IMR-90 (cell line): ENCODE data around the gene MMP12. TPM values are rescaled to one million over a fixed set of nuclear protein-coding genes. Genes with fewer than 3 reads are reported as not detected.

ENCODE experiments used
- ATAC-seq: fragments of 200-7000 bp; cut with Tn5 transposase; 2 replicates; pipeline ENCODE4 v1.9.1; 2020; ENCODE audit warnings: low read depth, mild to moderate bottlenecking, moderate library complexity
- BruUV-seq: library from RNA; stranded (reverse); fragments of 400-500 nt; replicated peaks from 2 replicates; lab custom pipeline; 2021; lab: Mats Ljungman, UMichigan
- CTCF ChIA-PET: fragments of 300-600 bp; formaldehyde crosslinking; extraction: SDS; loops from one replicate; lab custom pipeline; 2021; ENCODE audit warnings: antibody characterized with exemption; lab: Yijun Ruan, JAX
- POLR2A ChIA-PET: fragments of 300-600 bp; sonication (Branson Sonifier 250); formaldehyde crosslinking; loops from one replicate; lab custom pipeline; 2022; ENCODE audit warnings: antibody characterized with exemption; ENCODE audit not compliant: unreplicated experiment; lab: Charles Lee
- DNase-seq: peaks from one replicate; pipeline ENCODE4 v3.0.0; 2013
- H2AFZ ChIP-seq: replicated peaks from 2 replicates; pipeline ENCODE3; 2013; ENCODE audit warnings: low read length, mild to moderate bottlenecking; ENCODE audit not compliant: poor library complexity
- H2AK5ac ChIP-seq: 2 replicates; pipeline ENCODE4 v1.6.1; 2013; ENCODE audit warnings: low read depth, low read length, inconsistent platforms
- H2AK9ac ChIP-seq: replicated peaks from 2 replicates; pipeline ENCODE3; 2013; ENCODE audit warnings: mild to moderate bottlenecking, low read depth, low read length, moderate library complexity; ENCODE audit not compliant: poor library complexity
- H2BK120ac ChIP-seq: 2 replicates; pipeline ENCODE4 v1.6.1; 2013; ENCODE audit warnings: low read depth, low read length, inconsistent platforms
- H2BK15ac ChIP-seq: 3 replicates; pipeline ENCODE4 v1.6.1; 2013; ENCODE audit warnings: low read depth, low read length, inconsistent platforms
- H2BK20ac ChIP-seq: 2 replicates; pipeline ENCODE4 v1.6.1; 2013; ENCODE audit warnings: low read depth, mild to moderate bottlenecking, inconsistent platforms, low read length, moderate library complexity
- H2BK5ac ChIP-seq: 2 replicates; pipeline ENCODE4 v1.6.1; 2013; ENCODE audit warnings: mild to moderate bottlenecking, low read depth, low read length, inconsistent platforms; ENCODE audit not compliant: poor library complexity, severe bottlenecking
- H3K14ac ChIP-seq: replicated peaks from 2 replicates; pipeline ENCODE4 v1.6.1; 2013; ENCODE audit warnings: low read depth, low read length, inconsistent platforms
- H3K18ac ChIP-seq: 2 replicates; pipeline ENCODE4 v1.6.1; 2013; ENCODE audit warnings: low read depth, low read length, control low read depth
- H3K23ac ChIP-seq: 2 replicates; pipeline ENCODE4 v1.6.1; 2013; ENCODE audit warnings: low read depth, low read length, inconsistent platforms
- H3K27ac ChIP-seq: 2 replicates; pipeline ENCODE4 v1.5.1; 2013; ENCODE audit warnings: mild to moderate bottlenecking, control low read depth, low read length; ENCODE audit not compliant: insufficient read depth
- H3K27me3 ChIP-seq: 2 replicates; pipeline ENCODE4 v1.6.1; 2013; ENCODE audit warnings: low read length; ENCODE audit not compliant: control insufficient read depth, insufficient read depth
- H3K36me3 ChIP-seq: 2 replicates; pipeline ENCODE4 v1.6.1; 2013; ENCODE audit warnings: low read length, mixed read lengths; ENCODE audit not compliant: control insufficient read depth, insufficient read depth
- H3K4ac ChIP-seq: 2 replicates; pipeline ENCODE4 v1.6.1; 2013; ENCODE audit warnings: low read depth, low read length, inconsistent platforms
- H3K4me1 ChIP-seq: 2 replicates; pipeline ENCODE4 v1.6.1; 2013; ENCODE audit warnings: low read length, mixed read lengths; ENCODE audit not compliant: control insufficient read depth, insufficient read depth
- H3K4me2 ChIP-seq: 2 replicates; pipeline ENCODE4 v1.6.1; 2013; ENCODE audit warnings: low read depth, mild to moderate bottlenecking, control low read depth, low read length, moderate library complexity
- H3K4me3 ChIP-seq: 2 replicates; pipeline ENCODE4 v1.5.1; 2013; ENCODE audit warnings: low read depth, mild to moderate bottlenecking, control low read depth, low read length, moderate library complexity; ENCODE audit not compliant: insufficient read depth
- H3K56ac ChIP-seq: 2 replicates; pipeline ENCODE4 v1.6.1; 2013; ENCODE audit warnings: low read length, inconsistent platforms; ENCODE audit not compliant: insufficient read depth; ENCODE audit errors: extremely low read depth
- H3K79me1 ChIP-seq, 2 experiments: 2 replicates each; pipeline ENCODE4 v1.6.1; 2013; ENCODE audit warnings: low read length in 2 of 2, inconsistent platforms in 1 of 2, low read depth in 1 of 2
- H3K9ac ChIP-seq: 2 replicates; pipeline ENCODE4 v1.6.1; 2013; ENCODE audit warnings: low read depth, low read length, control low read depth
- H3K9me1 ChIP-seq: 2 replicates; pipeline ENCODE4 v1.6.1; 2013; ENCODE audit warnings: low read length, inconsistent platforms; ENCODE audit not compliant: insufficient read depth
- H3K9me3 ChIP-seq: 2 replicates; pipeline ENCODE4 v1.6.1; 2013; ENCODE audit warnings: low read length; ENCODE audit not compliant: control insufficient read depth, insufficient read depth
- H4K20me1 ChIP-seq: 2 replicates; pipeline ENCODE4 v1.6.1; 2013; ENCODE audit warnings: low read length, inconsistent platforms; ENCODE audit not compliant: insufficient read depth
- H4K5ac ChIP-seq: 2 replicates; pipeline ENCODE4 v1.6.1; 2013; ENCODE audit warnings: mild to moderate bottlenecking, low read depth, low read length, control low read depth
- H4K8ac ChIP-seq, 2 experiments: 2 replicates each; pipeline ENCODE4 v1.6.1; 2013; ENCODE audit warnings: low read depth in 2 of 2, low read length in 2 of 2, control low read depth in 1 of 2, inconsistent platforms in 1 of 2
- H4K91ac ChIP-seq: 2 replicates; pipeline ENCODE4 v1.6.1; 2013; ENCODE audit warnings: low read depth, low read length, inconsistent platforms; ENCODE audit not compliant: insufficient read depth
- BHLHE40 ChIP-seq: fragments of 150-350 bp; IDR thresholded peaks from 2 replicates; pipeline ENCODE4 v1.6.1; 2016; ENCODE audit warnings: mild to moderate bottlenecking, low read depth, low read length
- CEBPB ChIP-seq: IDR thresholded peaks from 2 replicates; pipeline ENCODE4 v1.6.1; 2012; ENCODE audit warnings: low read depth, low read length, improper control_type of control experiment
- CHD1 ChIP-seq: IDR thresholded peaks from 2 replicates; pipeline ENCODE4 v1.6.1; 2012; ENCODE audit warnings: low read depth, low read length, improper control_type of control experiment
- FOS ChIP-seq: fragments of 150-350 bp; IDR thresholded peaks from 2 replicates; pipeline ENCODE4 v1.6.1; 2016; ENCODE audit warnings: low read depth, low read length
- MAFK ChIP-seq: IDR thresholded peaks from 2 replicates; pipeline ENCODE4 v1.6.1; 2012; ENCODE audit warnings: low read depth, low read length, improper control_type of control experiment
- MAZ ChIP-seq: IDR thresholded peaks from 2 replicates; pipeline ENCODE4 v1.6.1; 2012; ENCODE audit warnings: low read depth, mild to moderate bottlenecking, low read length, improper control_type of control experiment, moderate library complexity, borderline replicate concordance
- POLR2A ChIP-seq: IDR thresholded peaks from 2 replicates; pipeline ENCODE4 v1.6.1; 2012; ENCODE audit warnings: mild to moderate bottlenecking, low read depth, low read length
- RAD21 ChIP-seq: IDR thresholded peaks from 2 replicates; pipeline ENCODE4 v1.6.1; 2012; ENCODE audit warnings: low read length, improper control_type of control experiment
- RCOR1 ChIP-seq: IDR thresholded peaks from 2 replicates; pipeline ENCODE4 v1.6.1; 2012; ENCODE audit warnings: mild to moderate bottlenecking, low read length, improper control_type of control experiment; ENCODE audit not compliant: insufficient replicate concordance
- WGBS, 2 experiments: methylation state at CpG; one replicate each; pipeline versions ENCODE4 v1.1.5 to v1.1.7; 2013; ENCODE audit warnings: missing lambda C conversion rate in 2 of 2; ENCODE audit not compliant: insufficient read length in 1 of 2; ENCODE audit errors: extremely low coverage in 2 of 2; 5-methylcytosine and 5-hydroxymethylcytosine counted together
- dilution Hi-C: fragments of 300-500 bp; cut with HindIII; formaldehyde crosslinking; loops from one replicate; pipeline ENCODE4 v1.14.3; 2018; ENCODE audit warnings: low sequenced_read_pairs; ENCODE audit not compliant: unreplicated experiment
- in situ Hi-C: fragments of 300-500 bp; cut with MboI; formaldehyde crosslinking; loops from 3 replicates; pipeline ENCODE4 v1.14.3; 2019; ENCODE audit warnings: low sequenced_read_pairs, inconsistent platforms, mixed read lengths
- intact Hi-C: fragments of 100-400 bp; cut with micrococcal nuclease; formaldehyde crosslinking; loops from 2 replicates; pipeline ENCODE4 v1.10.0; 2022
- polyA plus RNA-seq, 3 experiments: library from polyadenylated mRNA; depleted of rRNA; stranded (reverse); fragments of >200 nt; gene quantifications; 2 replicates each; pipeline ENCODE4 v1.2.3, GENCODE V29; 2012; ENCODE audit warnings: low replicate concordance in 1 of 3
- total RNA-seq: library from RNA; depleted of rRNA; stranded (reverse); fragments of >200 nt; gene quantifications from 2 replicates; pipeline ENCODE4 v1.2.3, GENCODE V29; 2012
- TF ChIP-seq, protein P1 (sequence below): fragments of 150-350 bp; IDR thresholded peaks from 2 replicates; pipeline ENCODE4 v1.6.1; 2016; ENCODE audit warnings: low read depth, mild to moderate bottlenecking, low read length, moderate library complexity, borderline replicate concordance
- TF ChIP-seq, protein P2 (sequence below): fragments of 150-350 bp; IDR thresholded peaks from 2 replicates; pipeline ENCODE4 v1.6.1; 2017; ENCODE audit warnings: mild to moderate bottlenecking, antibody characterized with exemption, low read length, low read depth

Gene MMP12
- total and polyA plus RNA-seq, 2 of the 4 experiments (the other 2 are of a cell fraction), result not detected

GRCh38 chr11:102831128-102831488 lies 43.7 kb downstream of the MMP12 start:
- Histone ChIP-seq H4K91ac (no peak overlapping the region), H2AK9ac (no peak overlapping the region), H3K4me1 (no peaks in the 10 kb centered on the region), H3K9me1 (0 out of 2 replicates have a peak, but pooled peaks cover 2% of the 10 kb centered on the region), H2BK20ac (no peak overlapping the region), H3K23ac (no peak overlapping the region), H3K4me2 (no peak overlapping the region), H2BK120ac (no peak overlapping the region), H3K56ac (no peak overlapping the region), H3K18ac (no peak overlapping the region), H3K79me1 (no peaks in the 10 kb centered on the region), H3K27ac (no peak overlapping the region), H2BK5ac (no peak overlapping the region), H3K4ac (no peak overlapping the region), H3K36me3 (no peaks in the 10 kb centered on the region), H4K20me1 (no peaks in the 10 kb centered on the region), H4K8ac (no peak overlapping the region), H4K5ac (no peak overlapping the region), H3K14ac (no peak overlapping the region), H2AK5ac (no peak overlapping the region), H3K4me3 (no peak overlapping the region), H3K9ac (no peak overlapping the region), H2BK15ac (no peak overlapping the region), H3K9me3 (peaks cover 1% of the 10 kb centered on the region; the same call in 1 of the 2 replicates), H2AFZ (no peak overlapping the region), H3K27me3 (no peaks in the 10 kb centered on the region; the same call in 1 of the 2 replicates)
- no peak for ATAC-seq
- POLR2A ChIA-PET, result no interaction called here
- CTCF ChIA-PET, result interaction anchor here (1.0 to 1.8 kb wide), 2 partner anchors 84 to 110 kb away, joined by 3 to 5 read pairs; no protein-coding TSS in a partner anchor
- WGBS, 2 experiments, result no CpG with 5 or more reads among the region's 2 CpGs
- in situ Hi-C loops (no loop called here), intact Hi-C loops (no loop called here), dilution Hi-C loops (no loop called here)
- no peak for DNase-seq
- no TSS peak for BruUV-seq
- TF ChIP-seq MAFK (no peak), CEBPB (no peak), FOS (no peak), POLR2A (no peak), RAD21 (no peak), CHD1 (no peak), BHLHE40 (no peak), RCOR1 (no peak), MAZ (no peak)
- TF ChIP-seq, protein P1, sequence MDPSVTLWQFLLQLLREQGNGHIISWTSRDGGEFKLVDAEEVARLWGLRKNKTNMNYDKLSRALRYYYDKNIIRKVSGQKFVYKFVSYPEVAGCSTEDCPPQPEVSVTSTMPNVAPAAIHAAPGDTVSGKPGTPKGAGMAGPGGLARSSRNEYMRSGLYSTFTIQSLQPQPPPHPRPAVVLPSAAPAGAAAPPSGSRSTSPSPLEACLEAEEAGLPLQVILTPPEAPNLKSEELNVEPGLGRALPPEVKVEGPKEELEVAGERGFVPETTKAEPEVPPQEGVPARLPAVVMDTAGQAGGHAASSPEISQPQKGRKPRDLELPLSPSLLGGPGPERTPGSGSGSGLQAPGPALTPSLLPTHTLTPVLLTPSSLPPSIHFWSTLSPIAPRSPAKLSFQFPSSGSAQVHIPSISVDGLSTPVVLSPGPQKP, result no peak
- TF ChIP-seq, protein P2, sequence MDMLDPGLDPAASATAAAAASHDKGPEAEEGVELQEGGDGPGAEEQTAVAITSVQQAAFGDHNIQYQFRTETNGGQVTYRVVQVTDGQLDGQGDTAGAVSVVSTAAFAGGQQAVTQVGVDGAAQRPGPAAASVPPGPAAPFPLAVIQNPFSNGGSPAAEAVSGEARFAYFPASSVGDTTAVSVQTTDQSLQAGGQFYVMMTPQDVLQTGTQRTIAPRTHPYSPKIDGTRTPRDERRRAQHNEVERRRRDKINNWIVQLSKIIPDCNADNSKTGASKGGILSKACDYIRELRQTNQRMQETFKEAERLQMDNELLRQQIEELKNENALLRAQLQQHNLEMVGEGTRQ, result no peak
